GM21723 (cell line): Measurements from ENCODE around the gene TANGO2.
"Not testable (repeated sequence)": the region's sequence is repeated elsewhere in the genome, so short reads cannot be mapped to it uniquely, and the experiment has no call there.

Experiments used
- ATAC-seq: cut with Tn5 transposase; IDR thresholded peaks from one replicate; pipeline ENCODE4 v1.9.1; 2021; ENCODE audit warnings: mild to moderate bottlenecking, moderate library complexity; ENCODE audit not compliant: unreplicated experiment

Gene TANGO2

GRCh38 chr22:20060700-20061480 is 40.0 kb downstream of the TANGO2 start:
- no peak for ATAC-seq

DNA sequence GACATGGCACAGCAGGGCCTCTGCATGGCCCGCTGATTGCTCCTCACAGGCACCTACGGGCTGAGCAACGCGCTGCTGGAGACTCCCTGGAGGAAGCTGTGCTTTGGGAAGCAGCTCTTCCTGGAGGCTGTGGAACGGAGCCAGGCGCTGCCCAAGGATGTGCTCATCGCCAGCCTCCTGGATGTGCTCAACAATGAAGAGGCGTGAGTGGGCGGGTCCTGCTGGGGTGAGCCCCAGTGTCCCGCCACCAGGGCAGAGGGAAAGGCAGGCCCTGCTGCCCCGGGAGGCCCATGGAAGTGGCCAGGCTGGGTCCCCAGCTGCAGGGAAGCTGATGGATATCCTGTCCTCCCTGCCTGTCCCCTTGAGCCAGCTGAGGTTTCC is 40.6 kb downstream of the TANGO2 start:
- ATAC-seq = no peak

- no peak for ATAC-seq
These were observed 41.3 kb downstream of the TANGO2 start for GRCh38 chr22:20062043-20062765.

- ATAC-seq = no peak
These were observed 41.8 kb downstream of the TANGO2 start for GRCh38 chr22:20062766-20063083.

- ATAC-seq = no peak
These were observed 42.6 kb downstream of the TANGO2 start for GRCh38 chr22:20063271-20064139.

- no peak for ATAC-seq
These were observed 43.2 kb downstream of the TANGO2 start for GRCh38 chr22:20064140-20064480.

- no peak for ATAC-seq
These were observed 43.8 kb downstream of the TANGO2 start for GRCh38 chr22:20064545-20065262.

- no peak for ATAC-seq
These were observed 45.1 kb downstream of the TANGO2 start for GRCh38 chr22:20065896-20066616.

GRCh38 chr22:20066617-20067383 is 45.9 kb downstream of the TANGO2 start:
- no peak for ATAC-seq

GRCh38 chr22:20067384-20067682 is 46.4 kb downstream of the TANGO2 start:
- ATAC-seq = not testable (repeated sequence)

- no peak for ATAC-seq
These were observed 47.7 kb downstream of the TANGO2 start for GRCh38 chr22:20068640-20069039.

DNA sequence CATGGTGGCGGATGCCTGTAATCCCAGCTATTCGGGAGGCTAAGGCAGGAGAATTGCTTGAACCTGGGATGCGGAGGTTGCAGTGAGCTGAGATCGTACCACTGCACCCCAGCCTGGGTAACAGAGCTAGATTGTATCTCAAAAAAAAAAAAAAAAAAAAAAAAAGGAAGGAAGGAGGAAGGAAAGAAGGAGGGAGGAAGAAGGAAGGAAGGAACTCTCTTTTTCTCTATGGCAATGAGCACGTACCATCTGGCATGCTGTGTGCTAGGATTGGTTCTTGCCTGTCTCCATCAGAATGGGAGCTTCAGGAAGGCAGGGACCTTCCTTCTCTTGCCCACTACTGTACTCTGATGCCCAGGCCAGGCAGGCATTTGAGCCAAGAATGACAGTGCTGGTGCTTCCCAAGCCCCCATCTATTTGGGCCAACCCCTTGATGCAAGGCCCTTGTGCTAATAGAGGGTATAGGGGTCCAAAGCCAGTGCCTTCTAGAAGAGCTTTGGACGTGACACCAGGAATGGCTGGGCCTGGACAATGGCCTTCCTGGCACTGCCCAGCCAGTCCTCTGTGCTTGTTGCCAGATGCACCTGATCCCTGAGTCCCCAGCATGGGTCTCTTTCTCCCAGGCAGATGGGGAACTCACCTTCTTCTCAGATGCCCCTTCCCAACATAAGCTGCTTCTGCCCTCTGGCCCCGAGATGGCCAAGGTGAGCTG is 48.6 kb downstream of the TANGO2 start:
- ATAC-seq = no peak

DNA sequence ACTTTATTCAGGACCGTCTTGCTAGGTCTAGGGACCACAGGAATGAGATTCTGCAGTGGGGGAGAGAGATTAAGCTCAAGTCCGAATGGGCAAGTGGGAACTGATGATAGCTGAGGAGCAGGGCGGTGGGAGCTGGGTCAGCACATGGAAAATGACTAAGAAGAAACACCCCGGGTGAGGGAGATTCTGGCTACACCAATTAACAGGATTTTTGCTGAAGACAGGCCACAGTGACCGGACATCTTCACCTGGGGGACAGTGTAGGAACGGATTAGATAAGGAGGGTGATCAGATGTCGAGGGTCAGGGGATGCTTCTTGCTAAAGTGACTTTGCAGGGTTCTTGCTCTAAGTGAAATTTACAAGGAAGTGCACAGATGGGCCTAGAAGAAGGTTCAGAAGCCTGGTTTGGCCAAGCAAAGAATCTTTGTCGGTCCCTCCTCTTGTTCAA is 50.6 kb downstream of the TANGO2 start:
- ATAC-seq = no peak

GRCh38 chr22:20076627-20077172 is 55.8 kb downstream of the TANGO2 start:
- no peak for ATAC-seq

DNA sequence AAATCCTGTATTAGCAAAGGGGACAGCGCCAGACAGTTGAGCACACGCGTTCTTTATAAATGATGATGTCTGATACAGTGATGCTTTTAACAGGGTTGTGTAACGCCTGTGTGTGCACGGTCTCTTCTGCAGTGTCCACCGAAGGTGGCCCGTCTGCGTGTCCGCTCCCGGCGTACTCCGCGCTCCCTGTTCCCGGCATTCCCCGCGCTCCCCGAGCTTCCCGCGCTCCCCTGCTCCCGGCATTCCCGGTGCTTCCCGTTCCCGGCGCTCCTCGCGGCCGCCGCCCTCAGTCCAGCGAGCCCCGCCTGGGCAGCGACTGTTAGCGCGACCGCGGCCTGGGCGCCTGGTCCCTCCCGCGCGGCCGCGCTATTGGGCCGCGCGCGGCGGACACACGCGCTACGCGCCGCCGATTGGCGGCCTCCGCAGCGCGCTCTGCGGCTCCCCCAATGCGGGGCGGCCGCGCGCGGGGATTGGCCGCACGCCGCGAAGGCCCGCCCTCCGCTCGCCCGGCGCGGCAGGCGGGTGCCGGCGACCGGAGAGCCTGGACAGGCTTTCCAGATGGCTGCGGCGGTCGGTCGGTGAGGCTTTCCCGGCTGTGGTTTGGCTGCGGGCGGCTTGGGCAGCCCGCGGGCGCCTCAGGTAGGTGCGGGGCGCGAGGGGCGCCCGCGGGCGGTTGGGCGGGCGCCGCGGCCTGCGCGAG is 59.0 kb downstream of the TANGO2 start, which contains the start of gene DGCR8:
Gene DGCR8, plus strand, starts transcription at position 497 of the 700 bp plus-strand sequence. CDS start 5,723 bp downstream, outside the sequence.
- peak; percentile 73 for ATAC-seq

DNA sequence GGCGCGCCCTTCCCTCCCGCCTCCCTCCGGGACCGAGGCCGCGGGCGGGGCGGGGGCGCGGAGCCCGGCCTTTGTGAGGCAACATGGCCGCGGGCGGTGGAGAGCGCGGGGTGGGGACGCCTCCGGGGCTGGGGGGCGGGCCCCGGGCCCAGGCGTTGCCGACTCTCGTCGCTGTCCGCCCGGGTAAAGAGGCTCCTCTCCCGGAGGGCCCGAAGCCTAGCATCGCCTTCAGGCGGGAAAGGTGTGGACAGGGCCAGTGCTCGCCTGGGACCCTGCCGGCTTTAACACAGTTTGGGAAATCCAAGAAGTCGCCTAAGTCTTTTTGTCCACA is 59.5 kb downstream of the TANGO2 start:
- ATAC-seq = peak; percentile 65

GRCh38 chr22:20080776-20081654 is 60.1 kb downstream of the TANGO2 start:
- no peak for ATAC-seq
